DOHH2 (cell line): ENCODE data around the gene SMAD2.
A peak's percentile ranks its signal among the peaks of the same experiment; 100 is the strongest.
"Not testable (repeated sequence)": the region's sequence is repeated elsewhere in the genome, so short reads cannot be mapped to it uniquely, and the experiment has no call there.

Source experiments
- H3F3A ChIP-seq: fragments of 200-600 bp; sonication (generic), shearing (Covaris generic); 2 replicates; pipeline ENCODE4 v1.6.0; 2016; ENCODE audit warnings: antibody characterized with exemption, mild to moderate bottlenecking; ENCODE audit not compliant: control insufficient read depth, insufficient read depth
- H3K27ac ChIP-seq: fragments of 200-600 bp; sonication (generic); 2 replicates; pipeline ENCODE4 v1.5.1; 2014; ENCODE audit warnings: low read depth, mild to moderate bottlenecking, low read length, moderate library complexity
- H3K27me3 ChIP-seq: fragments of 200-600 bp; sonication (generic); 2 replicates; pipeline ENCODE4 v1.6.1; 2014; ENCODE audit warnings: mild to moderate bottlenecking, low read length, mixed read lengths; ENCODE audit not compliant: control insufficient read depth
- H3K36me3 ChIP-seq: fragments of 200-600 bp; sonication (generic); 2 replicates; pipeline ENCODE4 v1.6.1; 2014; ENCODE audit warnings: mild to moderate bottlenecking, low read length, moderate library complexity, mixed read lengths; ENCODE audit not compliant: control insufficient read depth
- H3K4me1 ChIP-seq: fragments of 200-600 bp; sonication (generic); 2 replicates; pipeline ENCODE4 v1.6.1; 2014; ENCODE audit warnings: mild to moderate bottlenecking, low read length, mixed read lengths; ENCODE audit not compliant: control insufficient read depth
- H3K4me2 ChIP-seq: fragments of 200-600 bp; sonication (generic); 2 replicates; pipeline ENCODE4 v1.6.0; 2014; ENCODE audit warnings: mild to moderate bottlenecking, low read length, moderate library complexity
- H3K4me3 ChIP-seq: fragments of 200-600 bp; sonication (generic); 2 replicates; pipeline ENCODE4 v1.5.1; 2014; ENCODE audit warnings: mild to moderate bottlenecking, low read length, mixed read lengths
- H3K79me2 ChIP-seq: fragments of 200-600 bp; sonication (generic); 2 replicates; pipeline ENCODE4 v1.6.1; 2014; ENCODE audit warnings: mild to moderate bottlenecking, low read length, mixed read lengths; ENCODE audit not compliant: control insufficient read depth
- H3K9me2 ChIP-seq: fragments of 200-600 bp; sonication (generic); replicated peaks from 2 replicates; pipeline ENCODE4 v1.6.1; 2014; ENCODE audit warnings: mild to moderate bottlenecking, low read length, mixed read lengths; ENCODE audit not compliant: control insufficient read depth
- H3K9me3 ChIP-seq: fragments of 200-600 bp; sonication (generic); 2 replicates; pipeline ENCODE4 v1.6.1; 2014; ENCODE audit warnings: antibody characterized with exemption, low read length, mixed read lengths; ENCODE audit not compliant: control insufficient read depth, insufficient read depth
- H4K20me1 ChIP-seq: fragments of 200-600 bp; sonication (generic); 2 replicates; pipeline ENCODE4 v1.6.0; 2014; ENCODE audit warnings: low read depth, mild to moderate bottlenecking, antibody characterized with exemption, low read length, moderate library complexity; ENCODE audit not compliant: control insufficient read depth, insufficient read depth
- CTCF ChIP-seq: fragments of 200-600 bp; sonication (generic); IDR thresholded peaks from one replicate; pipeline ENCODE4 v1.5.1; 2014; ENCODE audit warnings: antibody characterized with exemption, mild to moderate bottlenecking, low read depth, low read length; ENCODE audit not compliant: poor library complexity, severe bottlenecking
- EZH2phosphoT487 ChIP-seq: fragments of 200-600 bp; sonication (generic); IDR thresholded peaks from 2 replicates; pipeline ENCODE4 v1.6.1; 2017; ENCODE audit warnings: borderline replicate concordance, mild to moderate bottlenecking, antibody characterized with exemption, low read length, moderate library complexity, mixed read lengths

The SMAD2 gene

GRCh38 chr18:47772374-47773248, 157.8 kb downstream of the SMAD2 start:
- no peaks in the 10 kb centered on the region for H3F3A ChIP-seq
- no peak overlapping the region for H3K4me2 ChIP-seq
- no peaks in the 10 kb centered on the region for H3K36me3 ChIP-seq
- no peaks in the 10 kb centered on the region for H3K79me2 ChIP-seq
- H4K20me1 ChIP-seq: 0 out of 2 replicates have a peak, but pooled peaks cover 3% of the 10 kb centered on the region
- no peak for TF ChIP-seq EZH2phosphoT487
- TF ChIP-seq CTCF: peak; percentile 97
- H3K4me1 ChIP-seq: no peaks in the 10 kb centered on the region
- no peaks in the 10 kb centered on the region for H3K9me2 ChIP-seq
- peaks cover 8% of the 10 kb centered on the region for H3K27me3 ChIP-seq
- H3K9me3 ChIP-seq: no peaks in the 10 kb centered on the region
- no peak overlapping the region for H3K4me3 ChIP-seq
- H3K27ac ChIP-seq: no peak overlapping the region

GRCh38 chr18:47771922-47772321, 158.5 kb downstream of the SMAD2 start:
- Histone ChIP-seq H3K9me2 (no peaks in the 10 kb centered on the region), H3K4me2 (no peak overlapping the region), H3K4me3 (no peak overlapping the region), H3K4me1 (no peaks in the 10 kb centered on the region), H3K9me3 (no peaks in the 10 kb centered on the region), H4K20me1 (0 out of 2 replicates have a peak, but pooled peaks cover 3% of the 10 kb centered on the region), H3F3A (no peaks in the 10 kb centered on the region), H3K36me3 (no peaks in the 10 kb centered on the region), H3K27ac (no peak overlapping the region), H3K79me2 (no peaks in the 10 kb centered on the region), H3K27me3 (peaks cover 8% of the 10 kb centered on the region)
- TF ChIP-seq EZH2phosphoT487 (no peak), CTCF (no peak)

- Histone ChIP-seq H3K27me3 (peaks cover 4% of the 10 kb centered on the region; the same call in 1 of the 2 replicates), H3K4me3 (no peak overlapping the region), H3K9me3 (no peaks in the 10 kb centered on the region), H3K4me1 (no peaks in the 10 kb centered on the region), H3K27ac (no peak overlapping the region), H3F3A (no peaks in the 10 kb centered on the region), H3K4me2 (no peak overlapping the region), H3K9me2 (no peaks in the 10 kb centered on the region), H3K36me3 (no peaks in the 10 kb centered on the region), H3K79me2 (no peaks in the 10 kb centered on the region), H4K20me1 (0 out of 2 replicates have a peak, but pooled peaks cover 3% of the 10 kb centered on the region)
- TF ChIP-seq EZH2phosphoT487 (no peak), CTCF (no peak)
Observed at GRCh38 chr18:47767699-47768098, 162.8 kb downstream of the SMAD2 start.

GRCh38 chr18:47767198-47767597, 163.3 kb downstream of the SMAD2 start:
- H3K27ac ChIP-seq, H3K4me1 ChIP-seq, H3K36me3 ChIP-seq, H3K9me2 ChIP-seq, H3K27me3 ChIP-seq, H3K4me3 ChIP-seq, H4K20me1 ChIP-seq, H3F3A ChIP-seq, H3K4me2 ChIP-seq, H3K79me2 ChIP-seq, H3K9me3 ChIP-seq: not testable (repeated sequence)
